Activated CD8-positive, alpha-beta T cell treated with anti-CD3 and anti-CD28 coated beads for 36 hours (primary cell): ENCODE measurements around the gene GPR161. TPM values are rescaled to one million over a fixed set of nuclear protein-coding genes. Genes with fewer than 3 reads are reported as not detected.

Experiments used
- ATAC-seq: fragments of 200-7000 bp; cut with Tn5 transposase; one replicate; pipeline ENCODE4 v1.10.0; 2021; ENCODE audit warnings: mild to moderate bottlenecking, moderate library complexity
- CTCF ChIA-PET: fragments of 350-600 bp; sonication (Branson Sonifier 250); formaldehyde crosslinking; loops from one replicate; lab custom pipeline; 2021; ENCODE audit warnings: antibody characterized with exemption; lab: Charles Lee
- POLR2A ChIA-PET: fragments of 350-600 bp; sonication (Branson Sonifier 250); formaldehyde crosslinking; loops from one replicate; lab custom pipeline; 2021; ENCODE audit warnings: antibody characterized with exemption; lab: Charles Lee
- DNase-seq: peaks from one replicate; pipeline ENCODE4 v3.0.0-alpha.2; 2020
- H3K27ac Mint-ChIP-seq: one replicate; pipeline ENCODE4 v1.8.0; 2021; ENCODE audit warnings: mild to moderate bottlenecking, mixed read lengths
- H3K27me3 Mint-ChIP-seq: one replicate; pipeline ENCODE4 v1.8.0; 2021; ENCODE audit warnings: mixed read lengths
- H3K36me3 Mint-ChIP-seq: one replicate; pipeline ENCODE4 v1.8.0; 2021; ENCODE audit warnings: low read depth, mixed read lengths
- H3K4me1 Mint-ChIP-seq: one replicate; pipeline ENCODE4 v1.8.0; 2021; ENCODE audit warnings: low read depth, mixed read lengths
- H3K4me3 Mint-ChIP-seq: one replicate; pipeline ENCODE4 v1.8.0; 2021; ENCODE audit warnings: mild to moderate bottlenecking, moderate library complexity, mixed read lengths
- H3K9me3 Mint-ChIP-seq: one replicate; pipeline ENCODE4 v1.8.0; 2021; ENCODE audit warnings: mixed read lengths
- intact Hi-C: fragments of 100-400 bp; cut with micrococcal nuclease; formaldehyde crosslinking; loops from one replicate; pipeline ENCODE4 v1.10.0; 2022
- total RNA-seq, 2 experiments: library from RNA; stranded (reverse); gene quantifications; one replicate each; pipeline ENCODE4 v1.2.3, GENCODE V29; 2021
- TF ChIP-seq, protein P1 (sequence below): fragments of 200-600 bp; IDR thresholded peaks from one replicate; pipeline ENCODE4 v1.8.0; 2022; ENCODE audit warnings: antibody characterized with exemption, mild to moderate bottlenecking

GPR161 gene
- total RNA-seq, 2 experiments from 2014 or later, result 0.16 to 0.20 TPM

DNA sequence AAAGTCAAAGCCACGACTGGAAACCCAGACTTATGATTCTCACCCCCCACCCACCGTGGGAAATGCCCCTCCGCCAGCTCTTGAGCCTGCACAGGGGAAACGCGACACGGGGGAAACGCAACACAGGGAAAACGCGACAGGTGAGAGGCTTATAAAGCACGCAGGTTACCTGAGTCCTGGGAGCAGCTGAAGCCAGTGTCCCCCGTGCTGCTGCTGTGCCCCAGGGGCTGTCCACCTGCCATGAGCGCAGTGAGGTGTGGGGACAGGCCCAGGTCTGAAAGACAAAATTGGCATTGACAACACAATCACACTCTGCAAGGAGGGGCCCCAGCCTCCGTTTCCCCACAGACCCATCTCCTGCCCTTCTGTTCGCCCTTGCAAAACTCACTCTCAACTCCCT lies 46.3 kb downstream of the GPR161 start:
- H3K27me3 Mint-ChIP-seq, result peaks cover 2% of the 10 kb centered on the region
- H3K36me3 Mint-ChIP-seq, result no peaks in the 10 kb centered on the region
- no peak for DNase-seq
- no peak overlapping the region for H3K4me3 Mint-ChIP-seq
- ChIA-PET CTCF (no interaction called here), POLR2A (no interaction called here)
- intact Hi-C loops, result no loop called here
- no peak for ATAC-seq
- H3K27ac Mint-ChIP-seq, result no peak overlapping the region
- H3K4me1 Mint-ChIP-seq, result no peaks in the 10 kb centered on the region
- TF ChIP-seq, protein P1, sequence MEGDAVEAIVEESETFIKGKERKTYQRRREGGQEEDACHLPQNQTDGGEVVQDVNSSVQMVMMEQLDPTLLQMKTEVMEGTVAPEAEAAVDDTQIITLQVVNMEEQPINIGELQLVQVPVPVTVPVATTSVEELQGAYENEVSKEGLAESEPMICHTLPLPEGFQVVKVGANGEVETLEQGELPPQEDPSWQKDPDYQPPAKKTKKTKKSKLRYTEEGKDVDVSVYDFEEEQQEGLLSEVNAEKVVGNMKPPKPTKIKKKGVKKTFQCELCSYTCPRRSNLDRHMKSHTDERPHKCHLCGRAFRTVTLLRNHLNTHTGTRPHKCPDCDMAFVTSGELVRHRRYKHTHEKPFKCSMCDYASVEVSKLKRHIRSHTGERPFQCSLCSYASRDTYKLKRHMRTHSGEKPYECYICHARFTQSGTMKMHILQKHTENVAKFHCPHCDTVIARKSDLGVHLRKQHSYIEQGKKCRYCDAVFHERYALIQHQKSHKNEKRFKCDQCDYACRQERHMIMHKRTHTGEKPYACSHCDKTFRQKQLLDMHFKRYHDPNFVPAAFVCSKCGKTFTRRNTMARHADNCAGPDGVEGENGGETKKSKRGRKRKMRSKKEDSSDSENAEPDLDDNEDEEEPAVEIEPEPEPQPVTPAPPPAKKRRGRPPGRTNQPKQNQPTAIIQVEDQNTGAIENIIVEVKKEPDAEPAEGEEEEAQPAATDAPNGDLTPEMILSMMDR, result no peak
- H3K9me3 Mint-ChIP-seq, result no peaks in the 10 kb centered on the region

DNA sequence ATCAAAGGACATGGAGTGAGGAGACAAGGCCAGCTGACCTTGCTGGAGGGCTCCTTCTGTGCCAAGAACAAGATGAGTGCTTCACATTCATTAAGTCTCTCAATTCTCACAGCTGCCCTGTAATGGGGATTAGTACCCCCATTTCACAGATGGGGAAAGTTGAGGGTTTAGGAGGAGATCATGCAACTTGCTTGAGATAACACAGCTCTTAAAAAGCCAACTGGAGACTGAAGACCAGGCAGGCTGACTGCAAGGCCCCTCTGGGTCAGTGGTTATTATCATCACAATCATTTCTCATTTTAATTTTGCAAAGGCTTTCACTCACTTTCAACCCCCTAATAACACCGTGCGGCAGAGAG lies 46.8 kb downstream of the GPR161 start:
- ATAC-seq (no peak), DNase-seq (no peak)
- Mint-ChIP-seq H3K9me3 (no peaks in the 10 kb centered on the region), H3K4me3 (no peak overlapping the region), H3K36me3 (no peaks in the 10 kb centered on the region), H3K27ac (no peak overlapping the region), H3K4me1 (no peaks in the 10 kb centered on the region), H3K27me3 (peaks cover 2% of the 10 kb centered on the region)
- ChIA-PET CTCF (no interaction called here), POLR2A (no interaction called here)
- TF ChIP-seq, protein P1, result no peak
- intact Hi-C loops, result loop anchor here (10.0 kb wide), 1 partner anchor 375 kb away; no protein-coding TSS in a partner anchor

DNA sequence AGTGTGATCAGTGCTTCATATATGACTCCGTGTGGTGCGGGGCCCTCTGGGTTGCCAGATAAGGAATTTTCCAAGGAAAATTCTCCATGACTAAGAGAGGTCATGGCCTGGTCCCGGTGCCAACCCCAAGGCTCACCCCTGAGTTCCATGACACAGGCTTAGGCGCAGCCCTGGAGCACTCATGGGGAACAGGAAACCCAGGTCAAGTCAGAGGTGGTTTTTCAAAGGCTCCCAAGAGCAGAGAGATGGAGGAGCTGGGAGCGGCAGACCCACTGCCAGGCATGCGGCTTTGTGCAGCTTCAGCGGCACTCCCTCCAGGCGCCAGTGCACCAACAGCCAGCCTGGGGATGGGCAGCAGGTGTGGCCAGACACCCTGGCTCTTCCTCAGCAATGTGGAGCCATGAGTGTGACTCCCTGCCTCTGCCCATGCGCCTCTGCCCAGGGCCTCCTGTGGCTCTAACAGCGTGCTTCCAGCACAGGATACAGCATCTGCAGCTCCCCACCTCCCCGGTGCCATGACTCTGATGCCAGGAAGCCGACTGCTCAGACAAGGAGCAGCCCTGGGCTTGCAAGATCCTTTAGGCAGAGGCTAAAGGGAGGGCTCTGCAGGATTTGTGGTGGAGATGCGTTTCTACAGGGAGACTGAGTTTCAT lies 47.3 kb downstream of the GPR161 start:
- Mint-ChIP-seq H3K9me3 (no peaks in the 10 kb centered on the region), H3K36me3 (no peaks in the 10 kb centered on the region), H3K27me3 (peaks cover 2% of the 10 kb centered on the region), H3K4me1 (no peaks in the 10 kb centered on the region), H3K4me3 (no peak overlapping the region), H3K27ac (no peak overlapping the region)
- ChIA-PET POLR2A (no interaction called here), CTCF (no interaction called here)
- ATAC-seq (no peak), DNase-seq (no peak)
- TF ChIP-seq, protein P1, result no peak
- intact Hi-C loops, result loop anchor here (10.0 kb wide), 1 partner anchor 375 kb away; no protein-coding TSS in a partner anchor

DNA sequence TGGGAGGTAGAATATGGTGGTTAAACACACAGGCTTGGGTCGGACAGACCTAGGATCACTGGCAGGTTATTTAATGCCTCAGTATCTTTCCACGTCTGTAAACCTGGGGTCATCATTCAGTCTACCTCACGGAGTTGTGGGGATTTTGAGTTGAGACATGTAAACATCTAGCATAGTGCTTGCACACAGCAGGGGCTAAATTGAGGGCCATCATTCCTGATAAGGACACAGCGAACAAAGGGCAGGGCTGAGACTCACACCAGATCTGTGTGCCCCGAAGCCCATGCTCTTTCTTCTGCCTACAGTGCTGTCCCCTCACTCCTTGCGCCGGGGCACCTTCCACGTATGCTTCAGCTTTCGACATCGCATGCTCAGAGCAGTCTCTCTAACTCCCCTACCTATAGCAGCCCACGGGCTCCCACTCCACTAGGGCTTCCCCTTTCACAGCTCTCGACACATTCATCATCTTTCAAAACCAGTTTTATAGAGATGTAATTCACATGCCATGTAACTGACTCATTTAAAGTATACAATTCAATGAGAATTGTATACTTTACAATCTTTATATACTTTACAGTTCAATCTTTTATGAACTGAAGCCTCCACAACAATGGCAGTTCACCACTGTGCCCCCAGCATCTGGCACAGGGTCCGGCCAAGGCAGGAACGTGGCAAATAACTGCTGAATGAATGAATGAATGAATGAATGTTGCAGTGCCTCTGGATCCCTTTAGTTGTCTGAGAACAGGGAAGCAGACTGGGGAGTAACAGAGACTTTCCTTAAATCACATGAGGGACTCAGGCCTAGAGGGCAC lies 48.0 kb downstream of the GPR161 start:
- CTCF ChIA-PET, result interaction anchor here (1.2 kb wide), 2 partner anchors 17 to 57 kb away, joined by 3 to 4 read pairs; no protein-coding TSS in a partner anchor
- Mint-ChIP-seq H3K4me3 (no peak overlapping the region), H3K4me1 (no peaks in the 10 kb centered on the region), H3K27ac (no peak overlapping the region), H3K27me3 (peaks cover 2% of the 10 kb centered on the region), H3K9me3 (no peaks in the 10 kb centered on the region), H3K36me3 (no peaks in the 10 kb centered on the region)
- intact Hi-C loops, result loop anchor here (10.0 kb wide), 1 partner anchor 374 kb away; no protein-coding TSS in a partner anchor
- DNase-seq, result no peak
- POLR2A ChIA-PET, result no interaction called here
- no peak for ATAC-seq
- TF ChIP-seq, protein P1, result no peak

DNA sequence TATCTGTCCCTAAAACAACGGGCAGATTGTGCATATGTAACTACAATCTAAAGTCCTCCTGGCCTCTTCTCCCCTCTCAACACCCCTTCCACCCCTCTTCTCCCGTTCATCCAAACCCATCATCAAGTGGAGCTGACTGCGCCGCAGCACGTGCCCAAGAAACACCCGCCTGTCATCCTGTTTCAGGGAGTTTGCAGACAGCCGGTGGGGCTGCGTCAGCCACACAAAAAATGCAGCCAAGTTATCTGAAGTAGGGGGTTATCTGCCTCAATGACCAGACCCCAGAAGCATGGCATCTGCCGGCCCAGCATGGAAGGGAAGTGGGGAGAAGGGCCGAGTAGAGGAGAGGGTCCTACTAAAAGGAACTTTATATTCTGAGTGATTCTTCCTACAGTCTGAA lies 49.0 kb downstream of the GPR161 start:
- POLR2A ChIA-PET, result no interaction called here
- no peaks in the 10 kb centered on the region for H3K9me3 Mint-ChIP-seq
- no peaks in the 10 kb centered on the region for H3K36me3 Mint-ChIP-seq
- DNase-seq (no peak), ATAC-seq (no peak)
- no peak overlapping the region for H3K27ac Mint-ChIP-seq
- H3K4me1 Mint-ChIP-seq, result no peaks in the 10 kb centered on the region
- no peak overlapping the region for H3K4me3 Mint-ChIP-seq
- H3K27me3 Mint-ChIP-seq, result peaks cover 2% of the 10 kb centered on the region
- intact Hi-C loops, result loop anchor here (10.0 kb wide), 1 partner anchor 373 kb away; no protein-coding TSS in a partner anchor
- TF ChIP-seq, protein P1, result no peak
- CTCF ChIA-PET, result interaction anchor here (1.2 kb wide), 2 partner anchors 16 to 58 kb away, joined by 3 to 4 read pairs; no protein-coding TSS in a partner anchor
